ENCODE data around the gene C9orf78. TPM values are rescaled to one million over a fixed set of nuclear protein-coding genes. Genes with fewer than 3 reads are reported as not detected.

The C9orf78 gene
- total and polyA plus RNA-seq, 2 donors (not counting 1 experiment from before 2014, with no cell fraction given) = 39.8 to 88.6 TPM

- H3K4me2 ChIP-seq (ENCODE audit: extremely low read depth, insufficient read depth, low read length) = no peak overlapping the region
- DNase-seq (ENCODE audit: low read depth in 2 of 2) = no peak
- peaks cover 6% of the 10 kb centered on the region for H3K36me3 ChIP-seq (ENCODE audit: control insufficient read depth, insufficient read depth, low read length)
- H3K27me3 ChIP-seq (ENCODE audit: control insufficient read depth, insufficient read depth, low read length) = no peaks in the 10 kb centered on the region
- H3K79me2 ChIP-seq (ENCODE audit: control insufficient read depth, insufficient read depth, low read length) = no peaks in the 10 kb centered on the region
- TF ChIP-seq, protein P1, sequence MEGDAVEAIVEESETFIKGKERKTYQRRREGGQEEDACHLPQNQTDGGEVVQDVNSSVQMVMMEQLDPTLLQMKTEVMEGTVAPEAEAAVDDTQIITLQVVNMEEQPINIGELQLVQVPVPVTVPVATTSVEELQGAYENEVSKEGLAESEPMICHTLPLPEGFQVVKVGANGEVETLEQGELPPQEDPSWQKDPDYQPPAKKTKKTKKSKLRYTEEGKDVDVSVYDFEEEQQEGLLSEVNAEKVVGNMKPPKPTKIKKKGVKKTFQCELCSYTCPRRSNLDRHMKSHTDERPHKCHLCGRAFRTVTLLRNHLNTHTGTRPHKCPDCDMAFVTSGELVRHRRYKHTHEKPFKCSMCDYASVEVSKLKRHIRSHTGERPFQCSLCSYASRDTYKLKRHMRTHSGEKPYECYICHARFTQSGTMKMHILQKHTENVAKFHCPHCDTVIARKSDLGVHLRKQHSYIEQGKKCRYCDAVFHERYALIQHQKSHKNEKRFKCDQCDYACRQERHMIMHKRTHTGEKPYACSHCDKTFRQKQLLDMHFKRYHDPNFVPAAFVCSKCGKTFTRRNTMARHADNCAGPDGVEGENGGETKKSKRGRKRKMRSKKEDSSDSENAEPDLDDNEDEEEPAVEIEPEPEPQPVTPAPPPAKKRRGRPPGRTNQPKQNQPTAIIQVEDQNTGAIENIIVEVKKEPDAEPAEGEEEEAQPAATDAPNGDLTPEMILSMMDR (conservative IDR thresholded peaks at IDR 0.05 in 1 of 2, IDR thresholded peaks at IDR 0.05 in 1 of 2; ENCODE audit: low read depth in 1 of 2, low read length in 2 of 2) = no peak
- no peak for TF ChIP-seq EZH2 (IDR thresholded peaks at IDR 0.05; ENCODE audit: low read length, missing control alignments)
- no peak overlapping the region for H3K9ac ChIP-seq (ENCODE audit: insufficient read depth, low read length)
- H3K4me3 ChIP-seq (replicated peaks in 1 of 4; ENCODE audit: control extremely low read depth in 1 of 4, insufficient read depth in 1 of 4, low read depth in 3 of 4, low read length in 4 of 4) = no peak overlapping the region
- H4K20me1 ChIP-seq (ENCODE audit: control insufficient read depth, extremely low read depth, insufficient read depth, low read length) = no peaks in the 10 kb centered on the region
- no peak overlapping the region for H3K27ac ChIP-seq (ENCODE audit: insufficient read depth, low read length)
- no peaks in the 10 kb centered on the region for H3K9me3 ChIP-seq (ENCODE audit: control insufficient read depth, insufficient read depth, low read depth, low read length)
- no peaks in the 10 kb centered on the region for H3K4me1 ChIP-seq (ENCODE audit: control insufficient read depth, extremely low read depth, insufficient read depth, low read length)
- no peak overlapping the region for H2AFZ ChIP-seq (ENCODE audit: low read length)
These were observed 18.5 kb upstream of the C9orf78 start for GRCh38 chr9:129853614-129854013.

- no peaks in the 10 kb centered on the region for H3K27me3 ChIP-seq (ENCODE audit: control insufficient read depth, insufficient read depth, low read length)
- H2AFZ ChIP-seq (ENCODE audit: low read length) = no peak overlapping the region
- H3K36me3 ChIP-seq (ENCODE audit: control insufficient read depth, insufficient read depth, low read length) = peaks cover 6% of the 10 kb centered on the region
- H3K4me2 ChIP-seq (ENCODE audit: extremely low read depth, insufficient read depth, low read length) = no peak overlapping the region
- no peak for TF ChIP-seq EZH2 (IDR thresholded peaks at IDR 0.05; ENCODE audit: low read length, missing control alignments)
- TF ChIP-seq, protein P1 (conservative IDR thresholded peaks at IDR 0.05 in 1 of 2, IDR thresholded peaks at IDR 0.05 in 1 of 2; ENCODE audit: low read depth in 1 of 2, low read length in 2 of 2) = no peak
- no peaks in the 10 kb centered on the region for H3K4me1 ChIP-seq (ENCODE audit: control insufficient read depth, extremely low read depth, insufficient read depth, low read length)
- no peak overlapping the region for H3K27ac ChIP-seq (ENCODE audit: insufficient read depth, low read length)
- no peak overlapping the region for H3K9ac ChIP-seq (ENCODE audit: insufficient read depth, low read length)
- H3K4me3 ChIP-seq (replicated peaks in 1 of 4; ENCODE audit: control extremely low read depth in 1 of 4, insufficient read depth in 1 of 4, low read depth in 3 of 4, low read length in 4 of 4) = no peak overlapping the region
- DNase-seq (ENCODE audit: low read depth in 2 of 2) = no peak
- H3K9me3 ChIP-seq (ENCODE audit: control insufficient read depth, insufficient read depth, low read depth, low read length) = no peaks in the 10 kb centered on the region
- no peaks in the 10 kb centered on the region for H3K79me2 ChIP-seq (ENCODE audit: control insufficient read depth, insufficient read depth, low read length)
- H4K20me1 ChIP-seq (ENCODE audit: control insufficient read depth, extremely low read depth, insufficient read depth, low read length) = no peaks in the 10 kb centered on the region
These were observed 17.5 kb upstream of the C9orf78 start for GRCh38 chr9:129852579-129852978.

- Histone ChIP-seq H3K4me1 (ENCODE audit: control insufficient read depth, extremely low read depth, insufficient read depth, low read length) (no peaks in the 10 kb centered on the region), H3K27me3 (ENCODE audit: control insufficient read depth, insufficient read depth, low read length) (no peaks in the 10 kb centered on the region), H3K4me2 (ENCODE audit: extremely low read depth, insufficient read depth, low read length) (no peak overlapping the region), H3K9ac (ENCODE audit: insufficient read depth, low read length) (no peak overlapping the region), H4K20me1 (ENCODE audit: control insufficient read depth, extremely low read depth, insufficient read depth, low read length) (no peaks in the 10 kb centered on the region), H2AFZ (ENCODE audit: low read length) (no peak overlapping the region), H3K36me3 (ENCODE audit: control insufficient read depth, insufficient read depth, low read length) (peaks cover 3% of the 10 kb centered on the region), H3K27ac (ENCODE audit: insufficient read depth, low read length) (no peak overlapping the region), H3K9me3 (ENCODE audit: control insufficient read depth, insufficient read depth, low read depth, low read length) (no peaks in the 10 kb centered on the region), H3K79me2 (ENCODE audit: control insufficient read depth, insufficient read depth, low read length) (no peaks in the 10 kb centered on the region), H3K4me3 (replicated peaks in 1 of 4; ENCODE audit: control extremely low read depth in 1 of 4, insufficient read depth in 1 of 4, low read depth in 3 of 4, low read length in 4 of 4) (no peak overlapping the region)
- no peak for TF ChIP-seq EZH2 (IDR thresholded peaks at IDR 0.05; ENCODE audit: low read length, missing control alignments)
- TF ChIP-seq, protein P1 (conservative IDR thresholded peaks at IDR 0.05 in 1 of 2, IDR thresholded peaks at IDR 0.05 in 1 of 2; ENCODE audit: low read depth in 1 of 2, low read length in 2 of 2) = no peak
- no peak for DNase-seq (ENCODE audit: low read depth in 2 of 2)
These were observed 16.7 kb upstream of the C9orf78 start for GRCh38 chr9:129851821-129852220.

All from fibroblast of lung (primary cell).